B cell (primary cell): ENCODE results near the gene KDM3A. TPM values are rescaled to one million over a fixed set of nuclear protein-coding genes. Genes with fewer than 3 reads are reported as not detected.

Experiments used
- ATAC-seq: fragments of 200-7000 bp; cut with Tn5 transposase; one replicate; pipeline ENCODE4 v1.10.0; 2021; ENCODE audit warnings: low read depth, mild to moderate bottlenecking, moderate number of reproducible peaks, moderate library complexity
- CTCF ChIA-PET: fragments of 350-600 bp; sonication (Branson Sonifier 250); formaldehyde crosslinking; loops from one replicate; lab custom pipeline; 2021; ENCODE audit warnings: antibody characterized with exemption, inconsistent platforms; lab: Charles Lee
- POLR2A ChIA-PET: fragments of 350-600 bp; sonication (Branson Sonifier 250); formaldehyde crosslinking; loops from one replicate; lab custom pipeline; 2021; ENCODE audit warnings: antibody characterized with exemption; lab: Charles Lee
- DNase-seq: peaks from one replicate; pipeline ENCODE4 v3.0.0; 2013
- H2AFZ ChIP-seq: 2 replicates; pipeline ENCODE4 v1.6.1; 2012; ENCODE audit warnings: mild to moderate bottlenecking, low read depth, low read length; ENCODE audit not compliant: insufficient read depth, poor library complexity, severe bottlenecking
- H3K27ac ChIP-seq, 2 donors: 1 replicate in 1 of 2; 2 replicates in 1 of 2; pipeline ENCODE4 v1.5.1; 2012 to 2013; ENCODE audit warnings: low read length in 2 of 2, mild to moderate bottlenecking in 2 of 2, moderate library complexity in 1 of 2
- H3K27me3 ChIP-seq, 4 experiments: fragments of 200-600 bp in 1 of 4; sonication (generic) in 1 of 4; replicated peaks in 1 of 4; 1 replicate in 2 of 4; 2 replicates in 2 of 4; pipeline versions ENCODE4 v1.6.1 to v1.7.0; 2013 to 2016; ENCODE audit warnings: low read length in 3 of 4, mild to moderate bottlenecking in 2 of 4, mixed read lengths in 1 of 4, moderate library complexity in 1 of 4; ENCODE audit not compliant: insufficient read depth in 4 of 4, control insufficient read depth in 3 of 4; ENCODE audit errors: control extremely low read depth in 1 of 4
- H3K36me3 ChIP-seq, 2 experiments: replicated peaks in 1 of 2; 1 replicate in 1 of 2; 2 replicates in 1 of 2; pipeline versions ENCODE4 v1.6.1 to v1.7.1; 2013; ENCODE audit warnings: low read length in 1 of 2; ENCODE audit not compliant: insufficient read depth in 2 of 2, control insufficient read depth in 1 of 2; ENCODE audit errors: control extremely low read depth in 1 of 2, extremely low read depth in 1 of 2
- H3K4me1 ChIP-seq, 2 donors: fragments of 200-600 bp in 1 of 2; sonication (generic) in 1 of 2; 1 replicate in 1 of 2; 2 replicates in 1 of 2; pipeline versions ENCODE4 v1.5.1 to v1.6.1; 2013 to 2017; ENCODE audit warnings: low read length in 2 of 2; ENCODE audit not compliant: control insufficient read depth in 2 of 2, insufficient read depth in 2 of 2
- H3K4me2 ChIP-seq: replicated peaks from 2 replicates; pipeline ENCODE3; 2012; ENCODE audit warnings: mild to moderate bottlenecking, low read depth, low read length; ENCODE audit not compliant: poor library complexity, severe bottlenecking
- H3K4me3 ChIP-seq, 5 experiments: fragments of 200-600 bp in 1 of 5; sonication (generic) in 1 of 5; 1 replicate in 3 of 5; 2 replicates in 2 of 5; pipeline versions ENCODE4 v1.5.1 to v1.7.0; 2011 to 2016; ENCODE audit warnings: low read length in 4 of 5, mild to moderate bottlenecking in 4 of 5, low read depth in 2 of 5, control low read depth in 1 of 5, moderate library complexity in 1 of 5; ENCODE audit not compliant: insufficient read depth in 1 of 5; ENCODE audit errors: control extremely low read depth in 1 of 5, extremely low read depth in 1 of 5
- H3K79me2 ChIP-seq: fragments of 200-600 bp; sonication (generic); one replicate; pipeline ENCODE4 v1.6.0; 2016; ENCODE audit warnings: low read length; ENCODE audit not compliant: control insufficient read depth, insufficient read depth
- H3K9ac ChIP-seq: fragments of 200-600 bp; sonication (generic); 2 replicates; pipeline ENCODE4 v1.6.1; 2017; ENCODE audit warnings: mild to moderate bottlenecking, low read length, moderate library complexity
- H3K9me3 ChIP-seq, 3 donors: one replicate each; pipeline versions ENCODE4 v1.6.1 to v1.7.1; 2013; ENCODE audit warnings: low read length in 2 of 3; ENCODE audit not compliant: control insufficient read depth in 2 of 3, insufficient read depth in 1 of 3; ENCODE audit errors: control extremely low read depth in 1 of 3
- H4K20me1 ChIP-seq: 2 replicates; pipeline ENCODE4 v1.6.0; 2012; ENCODE audit warnings: mild to moderate bottlenecking, low read length; ENCODE audit not compliant: insufficient read depth, control insufficient read depth, poor library complexity, severe bottlenecking
- H3K27ac Mint-ChIP-seq: one replicate; pipeline ENCODE4 v1.8.0; 2021; ENCODE audit warnings: mixed read lengths
- H3K27me3 Mint-ChIP-seq: one replicate; pipeline ENCODE4 v1.8.0; 2021; ENCODE audit warnings: mixed read lengths
- H3K4me1 Mint-ChIP-seq: one replicate; pipeline ENCODE4 v1.8.0; 2021; ENCODE audit warnings: mixed read lengths
- H3K4me3 Mint-ChIP-seq: one replicate; pipeline ENCODE4 v1.8.0; 2021; ENCODE audit warnings: mixed read lengths
- H3K9me3 Mint-ChIP-seq: one replicate; pipeline ENCODE4 v1.8.0; 2022; ENCODE audit warnings: mixed read lengths; ENCODE audit not compliant: insufficient read depth
- EZH2 ChIP-seq: IDR thresholded peaks from 2 replicates; pipeline ENCODE4 v1.6.1; 2012; ENCODE audit warnings: borderline replicate concordance, low read depth, mild to moderate bottlenecking, moderate library complexity, low read length; ENCODE audit not compliant: insufficient read depth, poor library complexity, severe bottlenecking
- WGBS: methylation state at CpG from one replicate; pipeline ENCODE4 v1.1.5; 2013; ENCODE audit warnings: missing lambda C conversion rate; ENCODE audit not compliant: insufficient coverage; 5-methylcytosine and 5-hydroxymethylcytosine counted together
- intact Hi-C: fragments of 100-400 bp; cut with micrococcal nuclease; formaldehyde crosslinking; loops from one replicate; pipeline ENCODE4 v1.10.0; 2022
- polyA plus RNA-seq: library from polyadenylated mRNA; depleted of rRNA; stranded (reverse); fragments of >200 nt; gene quantifications from 2 replicates; pipeline ENCODE4 v1.2.3, GENCODE V29; 2012
- total RNA-seq, 2 donors: library from RNA; stranded (reverse); fragments of 120-200 nt in 1 of 2; gene quantifications; 1 replicate in 1 of 2; 2 replicates in 1 of 2; pipeline versions ENCODE4 v1.2.3 to v1.2.4, GENCODE V29; 2013 to 2022
- TF ChIP-seq, protein P1 (sequence below): fragments of 200-600 bp; IDR thresholded peaks from one replicate; pipeline ENCODE4 v1.8.0; 2022; ENCODE audit warnings: antibody characterized with exemption, mild to moderate bottlenecking

Gene KDM3A
- total and polyA plus RNA-seq, 2 donors (not counting 1 experiment from before 2014, with no cell fraction given), result 27.7 to 107 TPM

DNA sequence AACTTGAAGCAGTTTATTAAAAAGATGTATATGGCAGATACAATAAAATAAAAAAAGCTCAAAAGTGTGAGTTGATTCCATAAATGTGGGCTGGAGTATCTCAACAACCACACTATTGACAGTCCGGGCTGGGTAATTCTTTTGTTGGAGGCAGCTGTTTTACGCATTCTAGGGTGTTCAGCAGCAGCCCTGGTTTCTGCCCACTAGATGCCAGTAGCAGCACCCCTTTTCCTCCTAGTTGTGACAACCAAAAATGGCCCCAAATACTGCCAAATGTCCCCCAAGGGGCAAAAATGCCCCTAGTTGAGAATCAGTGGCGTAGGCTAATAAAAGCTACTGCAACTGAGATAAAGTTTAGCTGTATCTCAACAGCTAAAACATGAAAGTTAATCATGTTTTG, 77.3 kb downstream of the KDM3A start:
- Histone ChIP-seq H3K4me2 (no peak overlapping the region), H3K36me3 (peaks cover 0 to 11% of the 10 kb centered on the region in 2 experiments), H3K9me3 (peaks cover 4 to 12% (median 10%) of the 10 kb centered on the region in 3 donors), H3K4me3 (no peak overlapping the region), H4K20me1 (peaks cover 10% of the 10 kb centered on the region), H2AFZ (no peak overlapping the region), H3K79me2 (peaks cover 31% of the 10 kb centered on the region), H3K4me1 (no peaks in the 10 kb centered on the region), H3K9ac (no peak overlapping the region), H3K27ac (no peak overlapping the region), H3K27me3 (no peaks in the 10 kb centered on the region)
- Mint-ChIP-seq H3K4me3 (no peak overlapping the region), H3K27ac (no peak overlapping the region), H3K27me3 (no peaks in the 10 kb centered on the region), H3K9me3 (peaks cover 8% of the 10 kb centered on the region), H3K4me1 (peaks cover 1% of the 10 kb centered on the region)
- ChIA-PET POLR2A (no interaction called here), CTCF (interaction anchor here (1.0 to 1.4 kb wide), 2 partner anchors 17 to 33 kb away, joined by 3 to 5 read pairs; no protein-coding TSS in a partner anchor)
- peak; percentile 35 for DNase-seq
- TF ChIP-seq EZH2, result no peak
- TF ChIP-seq, protein P1, sequence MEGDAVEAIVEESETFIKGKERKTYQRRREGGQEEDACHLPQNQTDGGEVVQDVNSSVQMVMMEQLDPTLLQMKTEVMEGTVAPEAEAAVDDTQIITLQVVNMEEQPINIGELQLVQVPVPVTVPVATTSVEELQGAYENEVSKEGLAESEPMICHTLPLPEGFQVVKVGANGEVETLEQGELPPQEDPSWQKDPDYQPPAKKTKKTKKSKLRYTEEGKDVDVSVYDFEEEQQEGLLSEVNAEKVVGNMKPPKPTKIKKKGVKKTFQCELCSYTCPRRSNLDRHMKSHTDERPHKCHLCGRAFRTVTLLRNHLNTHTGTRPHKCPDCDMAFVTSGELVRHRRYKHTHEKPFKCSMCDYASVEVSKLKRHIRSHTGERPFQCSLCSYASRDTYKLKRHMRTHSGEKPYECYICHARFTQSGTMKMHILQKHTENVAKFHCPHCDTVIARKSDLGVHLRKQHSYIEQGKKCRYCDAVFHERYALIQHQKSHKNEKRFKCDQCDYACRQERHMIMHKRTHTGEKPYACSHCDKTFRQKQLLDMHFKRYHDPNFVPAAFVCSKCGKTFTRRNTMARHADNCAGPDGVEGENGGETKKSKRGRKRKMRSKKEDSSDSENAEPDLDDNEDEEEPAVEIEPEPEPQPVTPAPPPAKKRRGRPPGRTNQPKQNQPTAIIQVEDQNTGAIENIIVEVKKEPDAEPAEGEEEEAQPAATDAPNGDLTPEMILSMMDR, result peak; percentile 29
- intact Hi-C loops, result no loop called here
- 100% methylated on average over 3 of the region's 3 CpGs for WGBS
- no peak for ATAC-seq

DNA sequence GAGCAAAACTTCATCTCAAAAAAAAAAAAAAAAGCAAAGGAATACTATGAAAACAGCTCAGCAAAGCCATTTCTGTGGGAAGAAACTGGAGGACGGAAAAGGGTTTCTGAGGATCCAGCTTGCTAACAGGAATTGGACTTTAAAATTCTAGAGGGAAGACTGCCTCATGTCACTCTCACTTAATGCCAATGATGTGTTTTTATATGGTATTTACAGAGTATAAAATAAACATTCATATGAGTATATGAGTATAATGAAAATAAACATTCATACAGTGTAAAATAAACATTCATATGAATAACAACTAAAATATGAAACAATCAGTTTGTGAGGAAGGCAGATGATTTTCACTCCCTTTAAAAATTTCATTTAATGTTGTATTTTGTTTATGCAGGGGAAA, 78.2 kb downstream of the KDM3A start:
- peaks cover 4% of the 10 kb centered on the region for H4K20me1 ChIP-seq
- H3K4me3 ChIP-seq, result no peak overlapping the region
- ChIA-PET CTCF (interaction anchor here (0.6 to 1.4 kb wide), 2 partner anchors 34 to 367 kb away, joined by 3 to 5 read pairs; no protein-coding TSS in a partner anchor), POLR2A (no interaction called here)
- no peak overlapping the region for H3K27ac ChIP-seq
- no peak overlapping the region for H3K9ac ChIP-seq
- H2AFZ ChIP-seq, result no peak overlapping the region
- peaks cover 24% of the 10 kb centered on the region for H3K79me2 ChIP-seq
- no peaks in the 10 kb centered on the region for H3K27me3 ChIP-seq
- Mint-ChIP-seq H3K27ac (no peak overlapping the region), H3K9me3 (peaks cover 8% of the 10 kb centered on the region), H3K4me3 (no peak overlapping the region), H3K27me3 (no peaks in the 10 kb centered on the region), H3K4me1 (peaks cover 1% of the 10 kb centered on the region)
- intact Hi-C loops, result no loop called here
- H3K36me3 ChIP-seq, result peaks cover 0 to 11% of the 10 kb centered on the region in 2 experiments
- no peak for TF ChIP-seq EZH2
- TF ChIP-seq, protein P1, result no peak
- peaks cover 4 to 12% (median 10%) of the 10 kb centered on the region in 3 donors for H3K9me3 ChIP-seq
- DNase-seq (no peak), ATAC-seq (no peak)
- H3K4me2 ChIP-seq, result no peak overlapping the region
- no peaks in the 10 kb centered on the region for H3K4me1 ChIP-seq
- no CpG with 5 or more reads among the region's 1 CpG for WGBS
